ENCODE data around the gene DPEP1. TPM values are rescaled to one million over a fixed set of nuclear protein-coding genes. Genes with fewer than 3 reads are reported as not detected.
A peak's percentile ranks its signal among the peaks of the same experiment; 100 is the strongest.

DPEP1 gene
- total RNA-seq, 2 experiments from 2014 or later, result not detected

- Mint-ChIP-seq H3K9me3 (peaks cover 6% of the 10 kb centered on the region), H3K4me3 (no peak overlapping the region), H3K4me1 (ENCODE audit: low read depth) (peaks cover 13% of the 10 kb centered on the region), H3K27ac (no peak overlapping the region), H3K36me3 (ENCODE audit: low read depth) (no peaks in the 10 kb centered on the region), H3K27me3 (no peaks in the 10 kb centered on the region)
- POLR2A ChIA-PET, result interaction anchor here (1.2 kb wide), 2 partner anchors 13 to 15 kb away, joined by 3 to 5 read pairs; no protein-coding TSS in a partner anchor
- ATAC-seq, result no peak
- CTCF ChIA-PET, result interaction anchor here (1.0 to 1.8 kb wide), 3 partner anchors 13 to 91 kb away, joined by 3 to 8 read pairs (median 3); no protein-coding TSS in a partner anchor
- intact Hi-C loops (cut with micrococcal nuclease), result no loop called here
- no peak for DNase-seq
- no peak for TF ChIP-seq CTCF (IDR thresholded peaks at IDR 0.05)
Observed at GRCh38 chr16:89615176-89615575, 1.7 kb downstream of the DPEP1 start.

- Mint-ChIP-seq H3K9me3 (peaks cover 6% of the 10 kb centered on the region), H3K36me3 (ENCODE audit: low read depth) (no peaks in the 10 kb centered on the region), H3K4me3 (no peak overlapping the region), H3K4me1 (ENCODE audit: low read depth) (peaks cover 13% of the 10 kb centered on the region), H3K27me3 (no peaks in the 10 kb centered on the region), H3K27ac (no peak overlapping the region)
- POLR2A ChIA-PET, result interaction anchor here (1.2 kb wide), 1 partner anchor 13 kb away, joined by 5 read pairs; no protein-coding TSS in a partner anchor
- no peak for ATAC-seq
- DNase-seq, result peak; percentile 42
- TF ChIP-seq CTCF (IDR thresholded peaks at IDR 0.05), result peak; percentile 53
- CTCF ChIA-PET, result interaction anchor here (0.7 to 1.8 kb wide), 3 partner anchors 13 to 26 kb away, joined by 3 to 8 read pairs (median 3); no protein-coding TSS in a partner anchor
- intact Hi-C loops (cut with micrococcal nuclease), result no loop called here
Observed at GRCh38 chr16:89615596-89616090, 2.2 kb downstream of the DPEP1 start.

- Mint-ChIP-seq H3K36me3 (ENCODE audit: low read depth) (no peaks in the 10 kb centered on the region), H3K27me3 (no peaks in the 10 kb centered on the region), H3K4me3 (no peak overlapping the region), H3K4me1 (ENCODE audit: low read depth) (peaks cover 13% of the 10 kb centered on the region), H3K9me3 (peaks cover 6% of the 10 kb centered on the region), H3K27ac (peak overlapping the region; percentile 73)
- intact Hi-C loops (cut with micrococcal nuclease), result no loop called here
- peak; percentile 45 for ATAC-seq
- no peak for DNase-seq
- no peak for TF ChIP-seq CTCF (IDR thresholded peaks at IDR 0.05)
- ChIA-PET CTCF (no interaction called here), POLR2A (interaction anchor here (1.2 kb wide), 1 partner anchor 14 kb away, joined by 5 read pairs; no protein-coding TSS in a partner anchor)
Observed at GRCh38 chr16:89616623-89617022, 3.2 kb downstream of the DPEP1 start.

GRCh38 chr16:89617036-89617435 lies 3.6 kb downstream of the DPEP1 start:
- TF ChIP-seq CTCF (IDR thresholded peaks at IDR 0.05), result no peak
- POLR2A ChIA-PET, result interaction anchor here (0.8 kb wide), 1 partner anchor 40 kb away, joined by 3 read pairs; no protein-coding TSS in a partner anchor
- H3K9me3 Mint-ChIP-seq, result peaks cover 6% of the 10 kb centered on the region
- DNase-seq, result no peak
- H3K36me3 Mint-ChIP-seq (ENCODE audit: low read depth), result no peaks in the 10 kb centered on the region
- intact Hi-C loops (cut with micrococcal nuclease), result no loop called here
- H3K27me3 Mint-ChIP-seq, result no peaks in the 10 kb centered on the region
- CTCF ChIA-PET, result interaction anchor here (0.7 kb wide), 1 partner anchor 9 kb away, joined by 3 read pairs; no protein-coding TSS in a partner anchor
- ATAC-seq, result peak; percentile 10
- H3K4me3 Mint-ChIP-seq, result no peak overlapping the region
- peaks cover 13% of the 10 kb centered on the region for H3K4me1 Mint-ChIP-seq (ENCODE audit: low read depth)
- H3K27ac Mint-ChIP-seq, result peak overlapping the region; percentile 73

GRCh38 chr16:89618109-89618998 lies 4.9 kb downstream of the DPEP1 start:
- CTCF ChIA-PET, result no interaction called here
- DNase-seq, result no peak
- intact Hi-C loops (cut with micrococcal nuclease), result no loop called here

More at GRCh38 chr16:89618109-89618998, 4.9 kb downstream of the DPEP1 start:
- H3K36me3 Mint-ChIP-seq (ENCODE audit: low read depth), result no peaks in the 10 kb centered on the region
- POLR2A ChIA-PET, result no interaction called here
- H3K4me1 Mint-ChIP-seq (ENCODE audit: low read depth), result peaks cover 13% of the 10 kb centered on the region
- ATAC-seq, result no peak
- H3K27me3 Mint-ChIP-seq, result peaks cover under 1% of the 10 kb centered on the region
- no peak overlapping the region for H3K27ac Mint-ChIP-seq
- peaks cover 6% of the 10 kb centered on the region for H3K9me3 Mint-ChIP-seq
- H3K4me3 Mint-ChIP-seq, result no peak overlapping the region
- TF ChIP-seq CTCF (IDR thresholded peaks at IDR 0.05), result no peak

Measured in activated CD8-positive, alpha-beta T cell treated with anti-CD3 and anti-CD28 coated beads for 36 hours (primary cell).